ENCODE data around the gene COX7A1.
"Not testable (repeated sequence)": the region's sequence is repeated elsewhere in the genome, so short reads cannot be mapped to it uniquely, and the experiment has no call there.

COX7A1 gene

DNA sequence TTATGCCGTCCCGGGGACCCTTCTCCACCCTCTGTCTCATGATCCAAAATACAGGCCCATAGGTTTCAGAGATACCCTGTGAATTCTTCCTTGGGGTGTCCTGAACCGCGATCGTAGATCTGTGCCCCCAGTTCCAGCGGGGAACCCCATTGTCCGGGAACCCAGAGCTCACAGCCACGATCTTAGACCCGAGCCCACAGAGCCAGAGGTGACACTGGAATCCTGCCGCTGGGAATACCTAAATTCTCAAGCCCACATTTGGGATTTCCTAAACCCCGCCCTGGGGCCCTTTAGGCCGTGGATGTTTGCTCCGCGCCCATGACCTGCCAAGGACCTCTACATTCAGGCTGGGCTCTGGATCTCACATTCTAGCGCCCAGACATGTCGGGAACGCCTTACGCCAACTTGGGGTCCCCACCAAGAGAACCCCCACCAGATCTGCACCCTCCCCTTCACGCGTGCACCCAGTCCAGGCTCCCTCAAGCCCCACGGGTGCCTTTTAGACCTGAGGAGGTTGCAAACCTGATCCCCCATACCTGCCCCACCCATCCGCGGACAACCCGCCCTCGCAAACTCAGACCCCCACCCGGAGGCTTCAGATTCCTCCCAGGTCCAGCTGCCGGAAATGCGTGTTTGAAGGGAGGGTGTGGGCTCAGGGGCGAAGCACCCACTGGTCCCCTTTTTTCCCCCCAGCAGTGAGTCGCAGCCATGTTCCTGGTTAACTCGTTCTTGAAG is 11.8 kb downstream of the COX7A1 start:
- Histone ChIP-seq H3K79me2 (peaks cover 7% of the 10 kb centered on the region), H3K36me3 (ENCODE audit: control insufficient read depth, insufficient read depth, low read length) (no peaks in the 10 kb centered on the region), H3K4me2 (ENCODE audit: low read length) (peak overlapping the region; percentile 96), H3K27me3 (ENCODE audit: control insufficient read depth, insufficient read depth, low read length) (no peaks in the 10 kb centered on the region), H3K9ac (peak overlapping the region; percentile 82), H2AFZ (peak overlapping the region; percentile 92), H3K4me3 (ENCODE audit: low read depth, low read length) (peak overlapping the region; percentile 100), H3K27ac (peak overlapping the region; percentile 94), H3K9me3 (ENCODE audit: control insufficient read depth, low read length) (no peaks in the 10 kb centered on the region), H3K4me1 (peaks cover 8% of the 10 kb centered on the region)
- TF ChIP-seq, protein P1, sequence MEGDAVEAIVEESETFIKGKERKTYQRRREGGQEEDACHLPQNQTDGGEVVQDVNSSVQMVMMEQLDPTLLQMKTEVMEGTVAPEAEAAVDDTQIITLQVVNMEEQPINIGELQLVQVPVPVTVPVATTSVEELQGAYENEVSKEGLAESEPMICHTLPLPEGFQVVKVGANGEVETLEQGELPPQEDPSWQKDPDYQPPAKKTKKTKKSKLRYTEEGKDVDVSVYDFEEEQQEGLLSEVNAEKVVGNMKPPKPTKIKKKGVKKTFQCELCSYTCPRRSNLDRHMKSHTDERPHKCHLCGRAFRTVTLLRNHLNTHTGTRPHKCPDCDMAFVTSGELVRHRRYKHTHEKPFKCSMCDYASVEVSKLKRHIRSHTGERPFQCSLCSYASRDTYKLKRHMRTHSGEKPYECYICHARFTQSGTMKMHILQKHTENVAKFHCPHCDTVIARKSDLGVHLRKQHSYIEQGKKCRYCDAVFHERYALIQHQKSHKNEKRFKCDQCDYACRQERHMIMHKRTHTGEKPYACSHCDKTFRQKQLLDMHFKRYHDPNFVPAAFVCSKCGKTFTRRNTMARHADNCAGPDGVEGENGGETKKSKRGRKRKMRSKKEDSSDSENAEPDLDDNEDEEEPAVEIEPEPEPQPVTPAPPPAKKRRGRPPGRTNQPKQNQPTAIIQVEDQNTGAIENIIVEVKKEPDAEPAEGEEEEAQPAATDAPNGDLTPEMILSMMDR (IDR thresholded peaks at IDR 0.05): no peak

DNA sequence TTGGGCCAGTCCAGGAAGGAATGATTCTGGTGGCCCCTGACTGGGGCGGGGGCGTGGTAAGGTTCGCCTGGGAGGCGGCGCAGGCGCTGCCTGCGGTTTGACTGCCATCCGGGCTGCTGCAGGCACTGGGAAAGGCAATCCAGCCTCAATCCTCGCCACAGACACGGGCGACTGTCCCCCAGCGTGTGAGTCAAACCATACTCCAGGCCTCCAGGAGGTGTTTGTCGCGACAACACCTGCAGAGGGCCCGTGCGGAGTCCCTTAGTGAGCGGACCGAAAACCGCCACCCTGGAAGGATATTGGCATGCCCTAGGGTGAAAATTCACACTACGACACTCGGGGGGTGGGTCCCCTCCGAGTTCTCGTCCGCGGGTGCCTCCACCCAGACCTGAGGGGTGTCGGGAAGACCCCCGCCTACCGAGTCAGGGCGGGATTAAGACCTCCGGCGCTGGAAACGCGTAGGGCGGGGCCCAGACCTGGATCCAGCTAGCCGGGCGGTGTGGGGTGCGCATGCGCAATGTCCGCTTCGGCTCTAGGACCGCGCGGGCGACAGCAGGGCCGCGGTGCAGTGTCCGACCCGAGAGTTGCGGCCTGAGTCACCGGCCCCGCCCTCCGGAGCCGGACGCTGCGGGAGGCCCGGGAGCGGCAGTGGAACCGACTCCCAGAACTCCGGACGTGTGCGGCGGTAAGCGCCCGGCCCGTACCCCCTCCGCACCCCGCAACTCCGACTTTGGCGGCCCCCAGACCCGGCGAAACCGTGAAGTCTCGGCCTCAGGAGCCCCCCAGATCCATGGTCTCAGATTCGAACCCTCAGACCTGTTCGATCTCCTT is 12.6 kb downstream of the COX7A1 start, which contains the start of gene CAPNS1:
TSS of gene CAPNS1 (plus strand) at position 594 of the 831 bp plus-strand sequence. CDS start 946 bp downstream, outside the sequence.
- Histone ChIP-seq H3K4me1 (peaks cover 8% of the 10 kb centered on the region), H3K9me3 (ENCODE audit: control insufficient read depth, low read length) (no peaks in the 10 kb centered on the region), H3K79me2 (peaks cover 7% of the 10 kb centered on the region), H3K27ac (peak within 1 kb of the TSS; percentile 94), H2AFZ (peak within 1 kb of the TSS; percentile 92), H3K4me3 (ENCODE audit: low read depth, low read length) (peak within 1 kb of the TSS; percentile 100), H3K36me3 (ENCODE audit: control insufficient read depth, insufficient read depth, low read length) (no peaks in the 10 kb centered on the region), H3K4me2 (ENCODE audit: low read length) (peak within 1 kb of the TSS; percentile 96), H3K9ac (peak within 1 kb of the TSS; percentile 82), H3K27me3 (ENCODE audit: control insufficient read depth, insufficient read depth, low read length) (no peaks in the 10 kb centered on the region)
- TF ChIP-seq, protein P1 (IDR thresholded peaks at IDR 0.05): peak; percentile 13

DNA sequence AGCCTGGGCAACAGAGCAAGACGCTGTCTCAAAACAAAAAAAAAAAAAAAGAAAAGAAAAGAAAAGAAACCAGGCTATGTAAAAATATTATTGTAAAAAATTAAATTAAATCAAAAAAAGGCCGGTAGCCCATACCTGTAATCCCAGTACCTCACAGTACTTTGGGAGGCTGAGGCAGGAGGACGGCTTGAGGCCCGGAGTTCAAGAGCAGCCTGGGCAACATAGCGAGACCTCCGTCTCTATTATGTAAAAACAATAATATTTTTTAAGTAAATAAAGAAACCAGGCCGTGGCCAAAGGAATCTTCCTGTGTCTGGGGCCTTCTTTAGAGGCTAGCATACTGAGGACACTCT is 13.2 kb downstream of the COX7A1 start:
- H3K4me1 ChIP-seq: peaks cover 8% of the 10 kb centered on the region
- TF ChIP-seq, protein P1 (IDR thresholded peaks at IDR 0.05): no peak
- H3K27ac ChIP-seq: peak overlapping the region; percentile 94
- H3K9ac ChIP-seq: peak overlapping the region; percentile 58
- no peaks in the 10 kb centered on the region for H3K27me3 ChIP-seq (ENCODE audit: control insufficient read depth, insufficient read depth, low read length)
- peaks cover 7% of the 10 kb centered on the region for H3K79me2 ChIP-seq
- peak overlapping the region; percentile 96 for H3K4me2 ChIP-seq (ENCODE audit: low read length)
- peak overlapping the region; percentile 100 for H3K4me3 ChIP-seq (ENCODE audit: low read depth, low read length)
- peak overlapping the region; percentile 92 for H2AFZ ChIP-seq
- H3K36me3 ChIP-seq (ENCODE audit: control insufficient read depth, insufficient read depth, low read length): no peaks in the 10 kb centered on the region
- H3K9me3 ChIP-seq (ENCODE audit: control insufficient read depth, low read length): no peaks in the 10 kb centered on the region

DNA sequence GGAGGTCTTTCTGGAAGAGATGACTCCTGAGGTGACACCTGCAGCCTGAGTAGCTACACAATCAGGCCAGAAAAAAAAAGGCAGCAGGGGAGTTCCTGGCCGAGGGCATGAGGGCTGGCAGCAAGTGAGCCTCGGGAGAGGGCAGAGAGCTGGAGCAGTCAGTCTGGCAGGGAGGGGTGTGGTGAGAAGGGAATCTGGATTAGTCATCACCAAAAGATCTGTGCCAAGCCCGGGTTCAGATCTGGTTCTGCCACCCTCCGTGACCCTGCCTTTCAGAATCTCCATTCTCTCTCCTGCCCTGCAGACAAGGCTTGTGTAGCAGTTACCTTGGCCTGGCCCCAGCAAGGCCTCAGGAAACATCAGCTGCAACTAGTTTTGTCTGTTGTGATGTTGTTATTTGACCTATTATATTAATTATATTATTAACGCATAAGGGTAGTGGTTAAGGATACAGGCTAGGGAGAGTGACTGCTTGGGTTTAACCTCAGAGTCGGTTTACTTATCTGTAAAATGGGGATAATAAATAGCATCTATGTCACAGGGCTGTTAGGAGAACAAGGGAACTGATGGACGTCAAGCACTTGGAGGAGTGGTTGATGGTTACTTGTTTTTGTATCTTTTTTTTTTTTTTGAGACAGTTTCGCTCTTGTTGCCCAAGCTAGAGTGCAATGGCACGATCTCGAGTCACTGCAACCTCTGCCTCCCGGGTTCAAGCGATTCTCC is 15.1 kb downstream of the COX7A1 start:
- Histone ChIP-seq H3K9me3 (ENCODE audit: control insufficient read depth, low read length) (no peaks in the 10 kb centered on the region), H3K27ac (peak overlapping the region; percentile 72), H2AFZ (peak overlapping the region; percentile 71), H3K27me3 (ENCODE audit: control insufficient read depth, insufficient read depth, low read length) (no peaks in the 10 kb centered on the region), H3K4me2 (ENCODE audit: low read length) (peak overlapping the region; percentile 37), H3K36me3 (ENCODE audit: control insufficient read depth, insufficient read depth, low read length) (no peaks in the 10 kb centered on the region), H3K4me1 (peaks cover 9% of the 10 kb centered on the region), H3K79me2 (peaks cover 7% of the 10 kb centered on the region), H3K4me3 (ENCODE audit: low read depth, low read length) (peak overlapping the region; percentile 41), H3K9ac (no peak overlapping the region)
- TF ChIP-seq, protein P1 (IDR thresholded peaks at IDR 0.05): no peak

DNA sequence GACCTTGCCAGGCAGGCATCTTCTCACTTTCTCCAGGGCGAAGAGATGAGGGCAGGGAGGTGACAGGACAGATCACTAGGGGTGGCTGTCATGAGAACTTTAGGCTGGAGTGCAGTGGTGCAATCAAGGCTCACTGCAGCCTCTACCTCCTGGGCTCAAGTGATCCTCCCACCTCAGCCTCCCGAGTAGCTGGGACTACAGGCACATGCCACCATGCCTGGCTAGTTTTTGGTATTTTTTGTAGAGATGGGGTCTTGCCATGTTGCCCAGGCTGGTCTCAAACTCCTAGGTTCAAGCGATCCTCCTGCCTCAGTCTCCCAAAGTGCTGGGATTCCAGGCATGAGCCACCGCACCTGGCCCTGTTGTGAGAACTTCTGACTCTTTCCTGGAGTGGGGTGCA is 17.4 kb downstream of the COX7A1 start:
- not testable (repeated sequence) for H3K27me3 ChIP-seq (ENCODE audit: control insufficient read depth, insufficient read depth, low read length); H3K9me3 ChIP-seq (ENCODE audit: control insufficient read depth, low read length); H3K79me2 ChIP-seq; H3K27ac ChIP-seq; H2AFZ ChIP-seq; H3K9ac ChIP-seq; H3K4me3 ChIP-seq (ENCODE audit: low read depth, low read length); H3K36me3 ChIP-seq (ENCODE audit: control insufficient read depth, insufficient read depth, low read length); H3K4me2 ChIP-seq (ENCODE audit: low read length)
- peaks cover 17% of the 10 kb centered on the region for H3K4me1 ChIP-seq

DNA sequence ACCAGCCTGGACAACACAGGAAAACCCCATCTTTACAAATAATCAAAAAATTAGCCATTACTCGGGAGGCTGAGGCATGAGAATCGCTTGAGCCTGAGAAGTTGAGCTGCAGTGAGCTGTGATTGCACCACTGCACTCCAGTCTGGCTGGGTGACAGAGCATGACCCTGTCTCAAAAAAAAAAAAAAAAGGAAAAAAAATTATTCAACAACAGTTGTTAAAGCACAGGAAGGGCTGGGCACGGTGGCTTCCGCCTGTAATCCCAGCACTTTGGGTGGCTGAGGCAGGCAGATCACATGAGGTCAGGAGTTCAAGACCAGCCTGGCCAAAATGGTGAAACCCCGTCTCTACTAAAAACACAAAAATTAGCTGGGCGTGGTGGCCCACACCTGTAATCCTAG is 21.0 kb downstream of the COX7A1 start:
- Histone ChIP-seq H3K4me1 (peaks cover 13% of the 10 kb centered on the region), H3K27ac (peak overlapping the region; percentile 9), H2AFZ (peak overlapping the region; percentile 57)
- not testable (repeated sequence) for H3K4me3 ChIP-seq (ENCODE audit: low read depth, low read length); H3K9ac ChIP-seq; H3K36me3 ChIP-seq (ENCODE audit: control insufficient read depth, insufficient read depth, low read length); H3K27me3 ChIP-seq (ENCODE audit: control insufficient read depth, insufficient read depth, low read length); H3K4me2 ChIP-seq (ENCODE audit: low read length); H3K79me2 ChIP-seq; H3K9me3 ChIP-seq (ENCODE audit: control insufficient read depth, low read length)

Data from parathyroid adenoma (tissue), 2 donors.